ENCODE data around the gene RASSF10. TPM values are rescaled to one million over a fixed set of nuclear protein-coding genes. Genes with fewer than 3 reads are reported as not detected.
"Not testable (repeated sequence)": the region's sequence is repeated elsewhere in the genome, so short reads cannot be mapped to it uniquely, and the experiment has no call there.

The RASSF10 gene
- polyA plus RNA-seq, 10 donors: 0.13 to 3.0 (median 0.36) TPM

DNA sequence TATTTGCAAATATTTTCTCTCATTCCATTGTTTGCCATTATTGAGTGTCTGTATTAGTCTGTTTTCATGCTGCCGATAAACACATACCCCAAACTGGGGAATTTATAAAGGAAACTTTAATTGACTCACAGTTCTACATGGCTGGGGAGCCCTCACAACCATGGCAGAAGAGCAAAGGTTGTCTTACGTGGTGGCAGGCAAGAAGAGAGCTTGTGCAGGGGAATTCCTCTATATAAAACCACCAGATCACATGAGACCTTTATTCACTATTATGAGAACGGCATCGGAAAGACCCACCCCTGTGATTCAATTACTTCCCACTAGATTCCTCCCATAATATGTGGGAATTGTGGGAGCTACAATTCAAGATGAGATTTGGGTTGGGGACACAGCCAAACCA lies 10.2 kb downstream of the RASSF10 start:
- DNase-seq: no peak

DNA sequence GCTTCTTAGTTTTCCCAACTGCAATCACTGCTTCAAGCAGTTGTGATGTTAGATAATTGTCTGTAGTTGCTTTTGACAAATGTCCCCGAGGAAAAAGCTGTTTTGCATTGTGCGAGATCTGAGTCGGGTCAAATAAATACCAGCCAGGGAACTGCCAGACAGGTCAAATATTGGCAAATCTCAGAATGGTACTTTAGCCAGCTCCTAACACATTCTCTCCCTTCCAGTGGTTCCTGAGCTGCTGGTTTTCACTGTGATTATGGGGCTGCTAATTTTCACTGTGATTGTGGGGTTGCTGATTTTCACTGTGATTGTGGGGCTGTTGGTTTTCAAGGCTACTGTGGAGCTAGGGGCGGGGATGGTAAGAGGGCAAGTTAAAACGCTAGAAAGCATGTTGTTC lies 14.3 kb downstream of the RASSF10 start:
- DNase-seq: no peak

DNA sequence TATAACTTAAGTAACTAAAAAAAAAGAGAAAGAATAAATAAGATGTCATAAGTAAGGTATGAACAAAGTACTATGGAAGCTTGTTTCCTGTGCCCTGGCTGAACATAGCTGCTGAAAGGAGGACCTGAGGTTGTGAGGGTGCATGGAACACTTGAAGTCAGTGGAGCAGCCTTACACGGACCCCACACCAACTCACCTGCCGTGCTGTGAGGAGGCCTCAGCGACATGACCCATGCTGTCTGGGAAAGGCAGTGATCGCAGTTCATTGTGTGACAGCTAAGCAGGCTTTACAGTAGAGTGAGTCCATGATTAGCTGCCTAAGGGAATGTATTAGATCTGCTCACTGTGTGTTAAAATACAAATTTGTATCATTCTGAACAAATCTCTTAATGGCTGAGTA lies 17.6 kb downstream of the RASSF10 start:
- no peak for DNase-seq

DNA sequence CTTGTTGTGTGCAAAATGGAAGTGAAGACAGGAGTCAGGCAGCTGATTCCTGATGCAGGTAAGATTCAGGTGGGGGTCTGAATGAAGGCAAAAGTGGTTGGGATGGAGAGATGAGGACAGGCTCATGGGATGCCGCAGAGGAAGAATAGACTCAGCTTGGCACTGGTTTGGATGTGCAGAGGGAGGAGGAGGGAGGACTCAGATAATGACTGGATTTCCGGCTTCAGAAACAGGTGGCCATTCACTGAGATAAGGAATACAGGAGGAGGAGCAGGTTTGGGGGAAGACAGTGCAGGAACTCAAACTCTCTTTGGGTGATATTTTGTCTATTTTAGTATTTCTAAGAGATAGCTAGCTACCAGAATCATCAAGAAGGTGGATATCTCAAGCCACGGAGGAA lies 19.2 kb downstream of the RASSF10 start:
- DNase-seq: no peak

DNA sequence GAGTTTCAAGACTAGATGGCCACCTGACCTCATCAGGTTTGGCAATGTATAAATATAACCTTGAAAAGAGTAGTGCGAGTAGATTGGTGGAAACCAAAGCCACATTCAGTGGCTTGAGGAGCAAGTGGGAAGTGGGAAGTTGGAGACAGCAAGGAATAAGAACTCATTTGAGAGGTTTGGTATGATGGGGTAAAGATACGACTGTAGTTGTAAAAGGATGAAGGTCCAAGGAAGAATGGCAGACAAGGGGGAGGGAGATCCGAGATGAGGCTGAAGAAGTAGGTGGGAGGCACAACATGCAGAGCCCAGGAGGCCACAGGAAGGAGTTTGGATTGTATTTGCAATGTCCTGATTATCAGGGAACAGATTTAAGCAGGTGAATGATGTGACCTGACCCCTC lies 20.8 kb downstream of the RASSF10 start:
- no peak for DNase-seq

DNA sequence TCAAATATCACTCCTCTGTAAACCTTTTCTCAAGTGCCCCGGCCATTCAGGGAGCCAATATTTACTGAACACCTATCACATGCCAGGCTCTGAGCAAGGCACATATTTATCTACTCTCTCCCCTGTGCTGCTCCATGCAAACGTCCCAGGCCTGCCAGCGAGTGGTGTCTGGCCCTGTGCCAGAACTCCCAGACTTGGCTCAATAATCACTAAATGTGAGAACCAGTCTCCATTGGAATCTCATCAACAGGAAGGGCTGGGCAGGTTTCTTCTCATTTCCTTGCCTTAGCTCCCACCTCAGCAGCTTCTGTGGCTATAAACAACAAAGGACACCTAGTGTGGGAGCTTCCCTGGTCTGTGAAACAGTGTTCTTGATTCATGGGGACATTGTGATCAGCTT lies 21.7 kb downstream of the RASSF10 start:
- DNase-seq: peak in 2 of 3 donors; percentile 15 to 23

DNA sequence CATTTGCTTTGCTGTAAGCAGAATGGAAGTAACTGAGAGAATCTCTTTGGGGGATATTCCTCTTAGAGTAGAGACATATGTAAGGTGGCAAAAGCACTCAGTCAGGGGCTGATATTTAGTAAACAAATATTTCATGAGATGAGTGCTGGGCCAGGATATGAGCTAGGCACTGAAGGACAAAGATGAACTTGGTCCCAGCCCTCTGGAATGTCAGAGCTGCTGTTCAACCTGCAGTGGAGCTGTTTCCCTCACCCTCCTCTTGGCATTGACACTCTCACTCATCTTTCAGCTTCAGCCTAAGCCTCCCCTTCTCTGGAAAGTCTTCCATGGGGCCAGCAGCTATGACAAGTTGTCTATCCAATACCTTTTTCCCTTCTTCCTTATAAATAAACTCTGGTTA lies 22.2 kb downstream of the RASSF10 start:
- DNase-seq: no peak

DNA sequence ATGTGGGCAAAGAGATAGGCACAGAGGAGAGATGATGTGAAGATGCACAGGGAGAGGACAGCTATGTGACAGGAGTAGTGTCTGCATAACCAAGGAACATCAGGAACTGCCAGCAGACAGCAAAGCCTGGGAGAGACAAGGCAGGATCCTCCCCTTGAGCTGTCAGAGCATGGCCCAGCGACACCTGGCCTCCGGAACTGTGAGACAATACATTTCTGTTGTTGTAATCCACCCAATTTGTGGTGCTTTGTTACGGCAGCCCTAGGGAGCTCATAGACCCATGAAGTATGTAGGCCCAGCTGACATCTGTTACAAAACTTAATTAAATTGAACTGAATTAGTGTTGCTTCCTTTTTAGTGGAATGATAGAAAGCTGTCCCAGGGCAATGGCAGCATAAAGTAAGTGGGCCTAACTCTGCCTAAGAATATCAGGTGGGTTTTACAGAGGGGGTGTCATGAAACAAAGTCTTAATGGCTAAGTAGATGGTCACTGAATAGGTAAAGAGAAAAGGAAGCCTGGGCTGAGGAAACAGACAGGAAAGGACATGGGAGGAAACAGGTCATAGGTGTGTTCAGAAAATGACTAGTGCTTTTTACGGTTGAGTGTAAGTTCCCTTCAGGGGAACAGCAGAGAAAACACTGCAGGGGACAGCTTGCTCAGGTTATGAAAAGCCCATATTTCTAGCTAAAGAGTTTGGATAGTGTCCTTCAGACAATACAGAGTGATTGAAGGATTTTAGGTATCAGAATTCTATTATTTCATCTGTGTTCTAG lies 24.8 kb downstream of the RASSF10 start:
- DNase-seq: peak in 1 of 3 donors; percentile 14

DNA sequence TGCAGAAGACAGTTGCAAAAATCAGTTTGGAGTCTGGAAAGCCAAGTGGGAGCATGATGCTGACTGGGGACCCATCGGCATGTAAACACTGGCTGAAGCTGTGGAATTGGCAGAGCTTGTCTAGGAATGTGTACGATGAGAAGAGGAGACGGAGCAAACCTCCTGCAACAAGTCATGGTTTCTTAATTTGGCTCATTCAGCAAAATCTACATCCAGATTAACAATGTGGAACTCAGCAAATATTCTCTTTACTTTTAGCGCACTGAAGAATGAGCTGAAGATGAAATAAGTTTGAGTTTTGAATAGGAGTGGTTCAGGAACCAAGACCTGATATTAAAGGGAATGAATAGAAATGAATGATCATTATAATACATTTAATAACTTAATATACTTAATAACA lies 26.6 kb downstream of the RASSF10 start:
- DNase-seq: no peak

DNA sequence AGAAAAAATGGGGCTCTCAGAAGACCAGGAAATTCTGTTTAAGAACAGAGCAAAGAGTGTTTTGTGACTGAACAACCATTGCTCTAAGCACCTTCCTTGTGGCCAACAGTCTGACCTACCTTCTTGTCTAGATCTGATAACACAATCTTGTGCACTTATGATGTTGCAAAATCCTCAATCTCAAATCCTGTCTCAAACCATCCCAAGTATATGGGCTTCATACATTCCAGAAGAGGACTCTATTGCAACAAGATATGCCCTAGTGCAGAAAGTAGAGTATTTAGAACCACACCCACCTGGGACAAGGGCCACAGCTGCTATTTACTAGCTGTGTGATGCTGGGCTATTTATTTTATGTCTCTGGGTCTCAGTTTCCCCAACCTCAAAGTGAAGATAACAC lies 27.1 kb downstream of the RASSF10 start:
- DNase-seq: no peak

DNA sequence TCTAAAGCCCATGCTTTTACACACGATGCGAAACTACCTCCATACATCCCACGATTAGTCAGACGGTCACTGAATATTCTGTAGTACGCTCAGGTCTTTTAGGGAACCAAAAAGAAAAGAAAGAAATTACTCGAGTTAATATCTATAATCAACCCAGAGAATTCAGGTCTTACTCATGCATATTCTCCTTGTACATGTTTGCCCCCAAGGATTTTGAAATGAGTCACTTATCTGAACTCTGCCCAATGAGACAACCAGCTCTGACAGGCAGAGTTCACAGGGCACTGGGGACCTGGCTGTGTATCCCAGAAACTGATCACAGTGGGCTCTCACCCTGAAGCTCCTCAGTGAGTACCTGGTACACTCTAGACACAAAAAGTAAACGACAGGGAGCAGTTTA lies 29.2 kb downstream of the RASSF10 start:
- DNase-seq: no peak

DNA sequence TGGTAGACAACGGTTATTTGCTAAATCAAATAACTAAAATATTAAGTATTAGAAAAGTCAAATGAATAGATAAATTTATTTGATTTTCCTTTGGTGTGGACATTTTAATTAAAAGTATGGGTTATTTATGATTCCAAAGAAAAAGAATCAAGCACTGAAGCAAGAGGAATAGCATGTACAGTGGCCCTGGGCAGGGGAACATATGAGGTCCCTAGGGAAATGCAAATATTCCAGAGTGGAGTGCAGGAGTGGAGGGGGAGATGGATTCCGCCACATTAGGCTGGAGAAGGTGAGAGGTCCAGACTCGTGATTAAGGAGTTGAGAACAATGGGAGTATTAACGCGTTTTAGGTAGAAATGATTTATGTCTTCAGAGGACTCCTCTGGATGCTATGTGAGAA lies 30.0 kb downstream of the RASSF10 start:
- no peak for DNase-seq

DNA sequence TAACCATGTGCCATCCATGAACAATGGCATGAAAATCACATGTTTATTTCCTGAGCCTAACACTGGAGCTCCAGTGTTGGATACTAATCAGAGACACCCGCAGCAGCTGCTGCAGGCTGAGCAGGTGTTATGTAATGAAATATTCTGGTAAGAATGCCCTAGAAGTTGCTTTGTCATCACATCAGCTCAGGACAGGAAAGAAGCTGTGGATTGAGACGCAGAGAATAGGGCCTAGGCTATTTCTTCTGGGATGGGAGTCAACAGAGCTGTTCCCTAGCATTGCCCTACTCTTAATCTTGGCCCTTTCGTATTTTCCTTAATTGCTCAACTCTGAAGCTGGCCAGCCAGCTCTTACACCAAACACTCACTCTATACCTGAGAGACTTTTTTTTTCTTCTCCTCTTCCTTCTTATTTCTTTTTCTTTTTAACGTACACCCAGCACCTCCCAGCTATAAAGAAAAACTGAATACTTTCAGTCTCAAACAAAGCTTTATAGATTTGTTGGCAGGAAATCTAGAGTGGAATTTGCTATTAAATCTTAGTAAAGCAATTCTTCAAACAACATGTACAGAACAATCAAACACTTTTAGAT lies 31.9 kb downstream of the RASSF10 start:
- peak in 2 of 3 donors; percentile 22 to 23 for DNase-seq

DNA sequence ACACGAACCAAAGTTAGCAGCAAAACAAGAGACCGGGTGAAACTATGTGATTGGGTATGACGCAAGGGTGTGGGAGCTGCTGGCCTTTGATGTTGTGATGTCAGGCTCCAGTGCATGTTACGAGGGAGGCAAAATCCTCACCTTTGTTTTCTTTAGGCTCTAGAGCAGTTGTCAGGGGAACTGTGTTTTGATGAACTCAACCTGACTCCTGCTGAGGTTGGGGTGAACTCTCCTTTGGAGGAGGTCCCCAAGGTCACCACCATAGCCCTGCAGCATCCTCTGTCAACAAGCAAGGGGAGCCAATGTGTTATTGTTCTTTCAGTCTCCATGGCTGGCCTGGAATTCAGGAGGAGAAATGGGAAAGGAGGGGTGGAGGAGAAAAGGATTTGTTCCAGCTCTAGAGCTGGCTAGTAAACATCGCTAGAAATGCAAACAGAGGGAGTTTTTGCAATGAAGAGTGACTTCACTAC lies 33.8 kb downstream of the RASSF10 start:
- no peak for DNase-seq

DNA sequence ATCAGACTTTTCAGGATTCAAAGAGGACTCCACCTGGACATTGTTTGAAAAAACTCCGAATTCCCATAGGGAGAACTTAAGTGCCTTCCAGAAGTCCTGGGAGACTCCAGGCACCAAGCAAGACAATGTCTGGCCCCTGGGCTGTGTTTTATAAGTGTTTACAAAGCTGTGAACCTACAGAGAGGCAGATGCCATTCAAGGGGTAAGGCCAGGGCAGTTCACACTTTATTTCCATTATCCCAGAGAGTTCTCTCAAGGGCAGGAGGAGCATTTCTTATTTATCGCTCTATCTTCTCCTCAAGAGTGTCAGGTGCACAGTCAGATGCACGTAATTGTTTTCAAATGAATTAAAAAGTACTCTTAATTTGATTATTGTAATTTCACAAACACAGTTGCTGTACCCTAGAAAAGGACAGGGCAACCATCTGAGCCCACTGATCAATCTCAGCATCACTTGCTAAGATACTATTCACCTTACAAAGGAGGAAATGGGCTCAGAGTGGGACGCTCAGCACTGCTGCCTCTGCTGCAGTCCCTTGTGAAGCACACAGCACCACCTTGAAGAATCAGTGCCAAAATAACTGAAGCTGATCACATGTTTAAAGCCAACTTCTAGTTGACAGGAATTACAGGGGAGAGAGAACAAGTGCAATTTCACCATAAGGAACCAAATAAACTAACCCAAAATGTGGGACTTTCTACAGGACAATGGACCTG lies 35.0 kb downstream of the RASSF10 start:
- DNase-seq: no peak

DNA sequence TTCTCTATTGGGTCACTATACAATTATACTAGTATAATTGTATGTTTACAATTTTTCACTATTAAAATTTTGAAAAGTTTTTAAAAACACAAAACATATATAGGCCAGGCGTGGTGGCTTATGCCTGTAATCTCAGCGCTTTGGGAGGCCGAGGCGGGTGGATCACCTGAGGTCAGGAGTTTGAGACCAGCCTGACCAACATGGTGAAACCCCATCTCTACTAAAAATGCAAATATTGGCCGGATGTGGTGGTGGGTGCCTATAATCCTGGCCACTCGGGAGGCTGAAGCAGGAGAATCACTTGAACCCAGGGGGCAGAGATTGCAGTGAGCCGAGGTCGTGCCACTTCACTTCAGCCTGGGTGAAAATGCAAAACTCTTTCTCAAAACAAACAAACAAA lies 36.0 kb downstream of the RASSF10 start:
- DNase-seq: not testable (repeated sequence)

DNA sequence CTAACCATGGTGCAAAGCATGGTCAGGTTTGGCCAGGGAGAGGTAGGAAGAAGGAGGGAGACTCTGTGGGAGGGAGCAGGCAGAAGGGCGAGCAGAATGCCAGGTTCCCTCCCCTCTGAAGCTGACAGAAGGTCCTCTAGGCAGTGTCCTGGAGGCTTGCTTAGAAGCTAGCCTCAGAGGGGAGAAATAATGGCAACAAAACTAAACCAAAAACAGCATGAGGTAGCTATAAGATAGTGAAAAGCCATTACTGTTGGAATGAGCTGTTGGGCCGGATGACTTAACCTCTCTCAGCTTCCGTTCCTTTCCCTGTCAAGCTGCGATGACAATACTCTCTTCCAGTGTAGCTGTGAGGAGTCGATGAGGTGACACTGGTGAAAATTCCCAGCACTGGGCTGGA lies 36.6 kb downstream of the RASSF10 start:
- DNase-seq: no peak

DNA sequence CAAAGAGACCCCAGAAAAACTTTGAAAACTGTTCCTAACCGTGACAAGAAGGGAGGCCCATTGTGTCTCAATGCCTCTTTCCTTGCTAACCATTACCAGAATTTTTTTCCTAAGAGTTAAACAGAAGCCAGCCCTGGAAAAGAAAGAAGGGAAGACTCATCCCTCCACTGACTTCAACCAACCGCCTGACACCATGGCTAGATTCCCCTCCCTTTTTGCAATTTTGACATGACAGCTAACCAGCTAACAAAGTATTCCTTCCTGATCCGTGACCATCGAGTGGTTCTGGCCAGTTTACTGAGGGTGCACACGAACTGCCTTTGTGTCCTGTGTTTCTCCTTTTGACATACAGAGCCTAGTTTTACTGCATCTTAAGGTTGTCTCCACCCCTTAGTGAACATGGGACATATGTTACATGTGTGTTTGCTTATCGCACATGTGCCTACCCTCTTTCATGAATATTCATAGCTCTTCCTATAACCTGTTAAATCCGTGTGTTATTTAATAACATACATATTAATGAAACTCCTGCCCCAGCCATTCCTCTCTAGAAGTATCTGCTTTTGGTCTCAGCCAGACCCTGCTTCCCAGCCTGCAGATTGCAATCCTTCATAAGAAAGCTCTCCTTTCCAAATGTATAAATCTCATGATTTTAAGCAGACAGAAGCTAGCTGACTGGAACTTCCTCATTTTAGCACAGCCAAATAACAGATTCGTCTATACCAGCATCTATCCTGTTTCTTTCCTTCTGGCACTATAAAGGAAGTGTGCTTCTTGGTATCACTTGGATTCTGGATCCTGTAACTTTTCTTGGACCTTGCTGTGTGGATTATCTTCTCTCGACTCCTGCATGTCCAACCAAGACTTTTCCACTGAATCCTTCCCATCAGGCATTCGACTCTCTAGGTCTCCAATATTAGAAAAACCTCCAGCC lies 37.8 kb downstream of the RASSF10 start:
- DNase-seq: no peak

DNA sequence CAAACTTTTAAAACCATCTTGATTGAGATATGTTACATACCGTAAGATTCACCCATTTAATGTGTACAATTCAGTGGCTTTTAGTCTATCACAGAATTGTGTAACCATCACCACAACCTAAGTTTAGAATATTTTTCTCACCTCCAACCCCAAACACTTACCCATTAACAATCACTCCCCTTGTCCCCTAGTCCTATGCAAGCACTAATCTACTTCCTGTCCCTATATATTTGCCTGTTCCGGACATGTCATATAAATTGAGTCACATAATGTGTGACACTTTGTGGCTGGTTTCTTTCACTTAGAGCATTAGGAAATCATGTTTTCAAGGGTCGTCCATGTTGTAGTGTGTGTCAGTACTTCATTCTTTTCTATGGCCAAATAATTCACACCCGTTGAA lies 38.8 kb downstream of the RASSF10 start:
- no peak for DNase-seq

DNA sequence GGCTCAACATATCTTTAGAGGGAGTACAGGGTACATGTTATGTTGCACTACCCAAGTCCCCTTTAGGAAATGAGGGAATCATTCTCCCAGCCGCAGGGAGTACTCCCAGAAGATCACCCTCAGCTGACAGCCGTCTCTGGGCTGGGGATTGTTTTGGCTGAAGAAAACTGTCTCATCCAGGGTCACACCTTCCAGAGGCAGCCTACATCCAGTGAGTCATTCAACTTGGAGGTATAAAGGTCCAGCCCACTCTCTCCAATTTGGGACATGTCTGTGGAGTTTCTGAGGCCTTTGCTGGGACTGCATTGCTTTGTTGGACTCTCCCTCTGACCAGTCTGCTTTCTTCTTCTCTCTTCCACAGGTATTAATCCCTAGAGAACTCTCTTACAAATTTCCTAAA lies 42.1 kb downstream of the RASSF10 start:
- no peak for DNase-seq

DNA sequence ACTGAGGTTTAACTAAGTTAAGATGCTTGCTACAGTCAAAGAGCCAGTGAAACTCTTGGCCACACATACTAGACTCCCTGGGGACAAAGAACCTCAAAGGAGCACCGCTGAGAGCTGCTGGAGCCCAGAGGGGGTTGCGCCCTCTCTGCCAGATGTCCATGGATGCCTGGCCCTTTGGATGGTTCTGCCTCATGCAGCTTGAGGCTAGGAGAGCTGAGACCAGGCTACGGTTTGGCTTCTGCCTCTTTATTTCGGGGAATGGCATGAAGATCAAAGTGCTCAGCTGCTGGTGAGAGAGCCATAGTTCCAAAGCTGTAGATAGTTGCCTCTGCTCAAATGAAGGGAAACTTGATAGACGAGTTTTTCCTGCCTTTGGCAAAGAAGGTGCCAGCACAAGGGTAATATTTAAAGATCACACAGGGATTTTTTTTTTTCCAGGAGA lies 43.0 kb downstream of the RASSF10 start:
- no peak for DNase-seq
